HepG2 (cell line): ENCODE results near the gene C22orf39. TPM values are rescaled to one million over a fixed set of nuclear protein-coding genes. Genes with fewer than 3 reads are reported as not detected.

Source experiments
- ATRX ChIP-seq: sonication (generic); formaldehyde crosslinking; IDR thresholded peaks from 2 replicates; pipeline ENCODE4 v1.4.0; 2020; ENCODE audit warnings: missing genetic modification reagents, borderline replicate concordance
- CREM ChIP-seq, 2 experiments: sonication (generic) in 1 of 2; formaldehyde crosslinking in 1 of 2; IDR thresholded peaks; 2 replicates each; pipeline versions ENCODE4 v1.4.0 to v1.6.1; 2016 to 2020; ENCODE audit warnings: antibody characterized with exemption in 1 of 2, mild to moderate bottlenecking in 1 of 2, missing genetic modification reagents in 1 of 2
- ZBTB20 ChIP-seq: sonication (generic); formaldehyde crosslinking; IDR thresholded peaks from 2 replicates; pipeline ENCODE4 v1.8.1; 2023; ENCODE audit warnings: missing genetic modification reagents, low read depth, mild to moderate bottlenecking, borderline replicate concordance
- ZMAT3 ChIP-seq: sonication (generic); formaldehyde crosslinking; conservative IDR thresholded peaks from 2 replicates; pipeline ENCODE4 v1.7.0; 2021; ENCODE audit warnings: missing genetic modification reagents
- ZNF543 ChIP-seq: sonication (generic); formaldehyde crosslinking; IDR thresholded peaks from 2 replicates; pipeline ENCODE4 v1.4.0; 2020; ENCODE audit warnings: mild to moderate bottlenecking, missing genetic modification reagents
- ZNF841 ChIP-seq: sonication (generic); formaldehyde crosslinking; IDR thresholded peaks from 2 replicates; pipeline ENCODE4 v1.8.1; 2023; ENCODE audit warnings: missing genetic modification reagents, borderline replicate concordance
- polyA plus RNA-seq, 8 experiments: library from polyadenylated mRNA; depleted of rRNA in 3 of 8; stranded (reverse) in 7 of 8; unstranded in 1 of 8; fragments of >200 nt; fragmentation: Illumina TruSeq in 4 of 8; extraction: Trizol in 4 of 8; gene quantifications; 2 replicates each; pipeline versions ENCODE4 v1.2.1 to v1.2.3, GENCODE V29; 2011 to 2016; ENCODE audit warnings: low read depth in 4 of 8, missing spikeins in 1 of 8, mixed read lengths in 1 of 8; ENCODE audit not compliant: insufficient read depth in 1 of 8
- total RNA-seq, 5 experiments: library from RNA; depleted of rRNA; stranded (reverse); fragments of >200 nt; fragmentation: Illumina TruSeq; extraction: Trizol; gene quantifications; 2 replicates each; pipeline ENCODE4 v1.2.3, GENCODE V29; 2016; ENCODE audit warnings: low read depth in 1 of 5
- TF ChIP-seq, protein P1 (sequence below): sonication (generic); formaldehyde crosslinking; IDR thresholded peaks from 2 replicates; pipeline ENCODE4 v1.5.0; 2020; ENCODE audit warnings: mild to moderate bottlenecking, low read depth, missing genetic modification reagents, borderline replicate concordance
- TF ChIP-seq, protein P2 (sequence below): sonication (generic); formaldehyde crosslinking; IDR thresholded peaks from 2 replicates; pipeline ENCODE4 v1.4.0; 2020; ENCODE audit warnings: missing genetic modification reagents, borderline replicate concordance
- TF ChIP-seq, protein P3 (sequence below): IDR thresholded peaks from 2 replicates; pipeline ENCODE4 v1.6.1; 2016
- TF ChIP-seq, protein P4 (sequence below): sonication (generic); formaldehyde crosslinking; IDR thresholded peaks from 2 replicates; pipeline ENCODE4 v1.4.0; 2020; ENCODE audit warnings: low read depth, missing genetic modification reagents
- TF ChIP-seq, protein P5 (sequence below): sonication (generic); formaldehyde crosslinking; IDR thresholded peaks from 2 replicates; pipeline ENCODE4 v1.4.0; 2020; ENCODE audit warnings: mild to moderate bottlenecking, missing genetic modification reagents
- TF ChIP-seq, protein P6 (sequence below): sonication (generic); formaldehyde crosslinking; IDR thresholded peaks from 2 replicates; pipeline ENCODE4 v1.8.1; 2023; ENCODE audit warnings: mild to moderate bottlenecking, inconsistent platforms, moderate library complexity, missing genetic modification reagents, borderline replicate concordance
- TF ChIP-seq, protein P7 (sequence below): sonication (generic); formaldehyde crosslinking; IDR thresholded peaks from 2 replicates; pipeline ENCODE4 v1.4.0; 2020; ENCODE audit warnings: mild to moderate bottlenecking, missing genetic modification reagents

The C22orf39 gene
- total and polyA plus RNA-seq, 2 of the 13 experiments (the other 11 are each of a cell fraction or from before 2014, with no cell fraction given): 23.4 to 26.4 TPM

DNA sequence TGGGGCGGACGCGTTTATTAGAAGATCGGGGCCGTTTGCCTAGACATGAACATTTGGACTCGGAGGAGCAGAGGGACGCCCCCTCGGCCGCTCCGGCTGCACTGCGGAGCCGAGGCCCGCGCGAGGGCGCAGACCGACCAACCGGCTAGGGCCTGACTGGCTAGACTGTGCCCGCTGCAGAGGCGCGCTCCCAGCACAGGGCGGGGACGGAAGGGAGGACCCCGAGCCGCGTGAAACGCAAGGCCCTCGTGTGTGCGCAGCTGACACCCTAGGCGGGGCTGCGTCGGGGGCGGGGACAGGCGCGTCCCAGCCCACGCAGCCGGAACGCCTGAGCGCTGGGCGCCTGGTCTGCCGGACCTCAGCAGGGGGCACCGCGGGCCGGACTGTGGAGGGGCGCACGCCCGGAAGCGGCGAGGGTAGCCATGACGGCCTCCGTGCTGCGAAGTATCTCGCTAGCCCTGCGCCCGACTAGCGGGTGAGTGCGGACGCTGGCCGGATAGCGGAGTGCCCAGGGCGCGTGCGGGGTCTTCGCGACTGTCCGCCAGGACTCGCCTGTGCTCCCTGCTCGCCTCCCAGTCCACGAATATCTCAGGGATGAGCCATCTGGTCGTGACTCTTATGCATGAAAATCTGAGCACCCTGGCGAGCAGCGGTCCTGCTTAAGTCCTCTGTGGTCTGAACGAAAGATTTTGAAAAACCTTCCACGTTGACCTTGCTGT lies 15.2 kb downstream of the C22orf39 start, which contains the start of gene MRPL40 (continued):
- peak; percentile 77 for TF ChIP-seq ZBTB20
- TF ChIP-seq ZNF543 (CRISPR knock-in tag): peak; percentile 99
- TF ChIP-seq, protein P1, sequence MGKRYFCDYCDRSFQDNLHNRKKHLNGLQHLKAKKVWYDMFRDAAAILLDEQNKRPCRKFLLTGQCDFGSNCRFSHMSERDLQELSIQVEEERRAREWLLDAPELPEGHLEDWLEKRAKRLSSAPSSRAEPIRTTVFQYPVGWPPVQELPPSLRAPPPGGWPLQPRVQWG (CRISPR knock-in tag): no peak
- TF ChIP-seq, protein P2, sequence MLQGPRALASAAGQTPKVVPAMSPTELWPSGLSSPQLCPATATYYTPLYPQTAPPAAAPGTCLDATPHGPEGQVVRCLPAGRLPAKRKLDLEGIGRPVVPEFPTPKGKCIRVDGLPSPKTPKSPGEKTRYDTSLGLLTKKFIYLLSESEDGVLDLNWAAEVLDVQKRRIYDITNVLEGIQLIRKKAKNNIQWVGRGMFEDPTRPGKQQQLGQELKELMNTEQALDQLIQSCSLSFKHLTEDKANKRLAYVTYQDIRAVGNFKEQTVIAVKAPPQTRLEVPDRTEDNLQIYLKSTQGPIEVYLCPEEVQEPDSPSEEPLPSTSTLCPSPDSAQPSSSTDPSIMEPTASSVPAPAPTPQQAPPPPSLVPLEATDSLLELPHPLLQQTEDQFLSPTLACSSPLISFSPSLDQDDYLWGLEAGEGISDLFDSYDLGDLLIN (CRISPR knock-in tag): no peak; the same call in 1 of the 2 replicates
- TF ChIP-seq, protein P3, sequence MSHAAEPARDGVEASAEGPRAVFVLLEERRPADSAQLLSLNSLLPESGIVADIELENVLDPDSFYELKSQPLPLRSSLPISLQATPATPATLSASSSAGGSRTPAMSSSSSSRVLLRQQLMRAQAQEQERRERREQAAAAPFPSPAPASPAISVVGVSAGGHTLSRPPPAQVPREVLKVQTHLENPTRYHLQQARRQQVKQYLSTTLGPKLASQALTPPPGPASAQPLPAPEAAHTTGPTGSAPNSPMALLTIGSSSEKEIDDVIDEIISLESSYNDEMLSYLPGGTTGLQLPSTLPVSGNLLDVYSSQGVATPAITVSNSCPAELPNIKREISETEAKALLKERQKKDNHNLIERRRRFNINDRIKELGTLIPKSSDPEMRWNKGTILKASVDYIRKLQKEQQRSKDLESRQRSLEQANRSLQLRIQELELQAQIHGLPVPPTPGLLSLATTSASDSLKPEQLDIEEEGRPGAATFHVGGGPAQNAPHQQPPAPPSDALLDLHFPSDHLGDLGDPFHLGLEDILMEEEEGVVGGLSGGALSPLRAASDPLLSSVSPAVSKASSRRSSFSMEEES (CRISPR knock-in tag): peak; percentile 91
- TF ChIP-seq, protein P4, sequence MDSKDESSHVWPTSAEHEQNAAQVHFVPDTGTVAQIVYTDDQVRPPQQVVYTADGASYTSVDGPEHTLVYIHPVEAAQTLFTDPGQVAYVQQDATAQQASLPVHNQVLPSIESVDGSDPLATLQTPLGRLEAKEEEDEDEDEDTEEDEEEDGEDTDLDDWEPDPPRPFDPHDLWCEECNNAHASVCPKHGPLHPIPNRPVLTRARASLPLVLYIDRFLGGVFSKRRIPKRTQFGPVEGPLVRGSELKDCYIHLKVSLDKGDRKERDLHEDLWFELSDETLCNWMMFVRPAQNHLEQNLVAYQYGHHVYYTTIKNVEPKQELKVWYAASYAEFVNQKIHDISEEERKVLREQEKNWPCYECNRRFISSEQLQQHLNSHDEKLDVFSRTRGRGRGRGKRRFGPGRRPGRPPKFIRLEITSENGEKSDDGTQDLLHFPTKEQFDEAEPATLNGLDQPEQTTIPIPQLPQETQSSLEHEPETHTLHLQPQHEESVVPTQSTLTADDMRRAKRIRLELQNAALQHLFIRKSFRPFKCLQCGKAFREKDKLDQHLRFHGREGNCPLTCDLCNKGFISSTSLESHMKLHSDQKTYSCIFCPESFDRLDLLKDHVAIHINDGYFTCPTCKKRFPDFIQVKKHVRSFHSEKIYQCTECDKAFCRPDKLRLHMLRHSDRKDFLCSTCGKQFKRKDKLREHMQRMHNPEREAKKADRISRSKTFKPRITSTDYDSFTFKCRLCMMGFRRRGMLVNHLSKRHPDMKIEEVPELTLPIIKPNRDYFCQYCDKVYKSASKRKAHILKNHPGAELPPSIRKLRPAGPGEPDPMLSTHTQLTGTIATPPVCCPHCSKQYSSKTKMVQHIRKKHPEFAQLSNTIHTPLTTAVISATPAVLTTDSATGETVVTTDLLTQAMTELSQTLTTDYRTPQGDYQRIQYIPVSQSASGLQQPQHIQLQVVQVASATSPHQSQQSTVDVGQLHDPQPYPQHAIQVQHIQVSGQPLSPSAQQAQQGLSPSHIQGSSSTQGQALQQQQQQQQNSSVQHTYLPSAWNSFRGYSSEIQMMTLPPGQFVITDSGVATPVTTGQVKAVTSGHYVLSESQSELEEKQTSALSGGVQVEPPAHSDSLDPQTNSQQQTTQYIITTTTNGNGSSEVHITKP: peak; percentile 92
- no peak for TF ChIP-seq CREM (IDR thresholded peaks at IDR 0.05)
- peak; percentile 65; the same call in 1 of the 2 replicates for TF ChIP-seq CREM (CRISPR knock-in tag; IDR thresholded peaks at IDR 0.05)
- no peak; the same call in 1 of the 2 replicates for TF ChIP-seq ZNF841 (CRISPR knock-in tag)
- TF ChIP-seq ZMAT3 (CRISPR knock-in tag): peak; percentile 89
- no peak for TF ChIP-seq ATRX (CRISPR knock-in tag)
- TF ChIP-seq, protein P5, sequence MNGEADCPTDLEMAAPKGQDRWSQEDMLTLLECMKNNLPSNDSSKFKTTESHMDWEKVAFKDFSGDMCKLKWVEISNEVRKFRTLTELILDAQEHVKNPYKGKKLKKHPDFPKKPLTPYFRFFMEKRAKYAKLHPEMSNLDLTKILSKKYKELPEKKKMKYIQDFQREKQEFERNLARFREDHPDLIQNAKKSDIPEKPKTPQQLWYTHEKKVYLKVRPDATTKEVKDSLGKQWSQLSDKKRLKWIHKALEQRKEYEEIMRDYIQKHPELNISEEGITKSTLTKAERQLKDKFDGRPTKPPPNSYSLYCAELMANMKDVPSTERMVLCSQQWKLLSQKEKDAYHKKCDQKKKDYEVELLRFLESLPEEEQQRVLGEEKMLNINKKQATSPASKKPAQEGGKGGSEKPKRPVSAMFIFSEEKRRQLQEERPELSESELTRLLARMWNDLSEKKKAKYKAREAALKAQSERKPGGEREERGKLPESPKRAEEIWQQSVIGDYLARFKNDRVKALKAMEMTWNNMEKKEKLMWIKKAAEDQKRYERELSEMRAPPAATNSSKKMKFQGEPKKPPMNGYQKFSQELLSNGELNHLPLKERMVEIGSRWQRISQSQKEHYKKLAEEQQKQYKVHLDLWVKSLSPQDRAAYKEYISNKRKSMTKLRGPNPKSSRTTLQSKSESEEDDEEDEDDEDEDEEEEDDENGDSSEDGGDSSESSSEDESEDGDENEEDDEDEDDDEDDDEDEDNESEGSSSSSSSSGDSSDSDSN (CRISPR knock-in tag): peak; percentile 97
- TF ChIP-seq, protein P6, sequence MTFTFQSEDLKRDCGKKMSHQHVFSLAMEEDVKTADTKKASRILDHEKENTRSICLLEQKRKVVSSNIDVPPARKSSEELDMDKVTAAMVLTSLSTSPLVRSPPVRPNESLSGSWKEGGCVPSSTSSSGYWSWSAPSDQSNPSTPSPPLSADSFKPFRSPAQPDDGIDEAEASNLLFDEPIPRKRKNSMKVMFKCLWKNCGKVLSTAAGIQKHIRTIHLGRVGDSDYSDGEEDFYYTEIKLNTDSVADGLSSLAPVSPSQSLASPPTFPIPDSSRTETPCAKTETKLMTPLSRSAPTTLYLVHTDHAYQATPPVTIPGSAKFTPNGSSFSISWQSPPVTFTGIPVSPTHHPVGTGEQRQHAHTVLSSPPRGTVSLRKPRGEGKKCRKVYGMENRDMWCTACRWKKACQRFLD: peak; percentile 78; the same call in 1 of the 2 replicates
- TF ChIP-seq, protein P7, sequence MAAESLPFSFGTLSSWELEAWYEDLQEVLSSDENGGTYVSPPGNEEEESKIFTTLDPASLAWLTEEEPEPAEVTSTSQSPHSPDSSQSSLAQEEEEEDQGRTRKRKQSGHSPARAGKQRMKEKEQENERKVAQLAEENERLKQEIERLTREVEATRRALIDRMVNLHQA (CRISPR knock-in tag): no peak
